ENCODE results near the gene GALNT15.

The GALNT15 gene

GRCh38 chr3:16222547-16222946 lies 48.1 kb downstream of the GALNT15 start:
- DNase-seq (ENCODE audit: low read depth in 2 of 2): no peak

GRCh38 chr3:16224325-16224724 lies 49.8 kb downstream of the GALNT15 start:
- no peak for DNase-seq (ENCODE audit: low read depth in 2 of 2)

- DNase-seq (ENCODE audit: low read depth in 2 of 2): no peak
Observed at GRCh38 chr3:16227566-16227965, 53.1 kb downstream of the GALNT15 start.

- DNase-seq (ENCODE audit: low read depth in 2 of 2): no peak
Observed at GRCh38 chr3:16229681-16230080, 55.2 kb downstream of the GALNT15 start.

- no peak for DNase-seq (ENCODE audit: low read depth in 2 of 2)
Observed at GRCh38 chr3:16231983-16232382, 57.5 kb downstream of the GALNT15 start.

GRCh38 chr3:16233806-16234205 lies 59.3 kb downstream of the GALNT15 start:
- DNase-seq (ENCODE audit: low read depth in 2 of 2): no peak

GRCh38 chr3:16234281-16234680 lies 59.8 kb downstream of the GALNT15 start:
- no peak for DNase-seq (ENCODE audit: low read depth in 2 of 2)

GRCh38 chr3:16236030-16236639 lies 61.7 kb downstream of the GALNT15 start:
- no peak for DNase-seq (ENCODE audit: low read depth in 2 of 2)

GRCh38 chr3:16236856-16237393 lies 62.4 kb downstream of the GALNT15 start:
- DNase-seq (ENCODE audit: low read depth in 2 of 2): no peak

GRCh38 chr3:16239086-16239770 lies 64.7 kb downstream of the GALNT15 start:
- DNase-seq (ENCODE audit: low read depth in 2 of 2): peak in 1 of 2 experiments; percentile 21

GRCh38 chr3:16239780-16240179 lies 65.3 kb downstream of the GALNT15 start:
- DNase-seq (ENCODE audit: low read depth in 2 of 2): peak; percentile 73 to 81

- DNase-seq (ENCODE audit: low read depth in 2 of 2): peak; percentile 49 to 57
Observed at GRCh38 chr3:16240229-16241023, 65.9 kb downstream of the GALNT15 start.

- DNase-seq (ENCODE audit: low read depth in 2 of 2): no peak
Observed at GRCh38 chr3:16241225-16241624, 66.7 kb downstream of the GALNT15 start.

GRCh38 chr3:16242177-16242576 lies 67.7 kb downstream of the GALNT15 start:
- DNase-seq (ENCODE audit: low read depth in 2 of 2): no peak

GRCh38 chr3:16243706-16244490 lies 69.4 kb downstream of the GALNT15 start:
- no peak for DNase-seq (ENCODE audit: low read depth in 2 of 2)

- no peak for DNase-seq (ENCODE audit: low read depth in 2 of 2)
Observed at GRCh38 chr3:16245609-16246008, 71.1 kb downstream of the GALNT15 start.

- DNase-seq (ENCODE audit: low read depth in 2 of 2): peak; percentile 50 to 61
Observed at GRCh38 chr3:16247282-16248061, 73.0 kb downstream of the GALNT15 start.

GRCh38 chr3:16248556-16248955 lies 74.1 kb downstream of the GALNT15 start:
- DNase-seq (ENCODE audit: low read depth in 2 of 2): no peak

- DNase-seq (ENCODE audit: low read depth in 2 of 2): no peak
Observed at GRCh38 chr3:16249336-16249735, 74.9 kb downstream of the GALNT15 start.

- DNase-seq (ENCODE audit: low read depth in 2 of 2): no peak
Observed at GRCh38 chr3:16249886-16250285, 75.4 kb downstream of the GALNT15 start.

Data from fibroblast of skin of left biceps (primary cell).